HG02759 (cell line): ENCODE results near the gene SOCS2.
A peak's percentile ranks its signal among the peaks of the same experiment; 100 is the strongest.
"Not testable (repeated sequence)": the region's sequence is repeated elsewhere in the genome, so short reads cannot be mapped to it uniquely, and the experiment has no call there.

Experiments
- ATAC-seq: cut with Tn5 transposase; IDR thresholded peaks from one replicate; pipeline ENCODE4 v1.9.1; 2021; ENCODE audit warnings: mild to moderate bottlenecking, moderate library complexity; ENCODE audit not compliant: unreplicated experiment

Gene SOCS2

DNA sequence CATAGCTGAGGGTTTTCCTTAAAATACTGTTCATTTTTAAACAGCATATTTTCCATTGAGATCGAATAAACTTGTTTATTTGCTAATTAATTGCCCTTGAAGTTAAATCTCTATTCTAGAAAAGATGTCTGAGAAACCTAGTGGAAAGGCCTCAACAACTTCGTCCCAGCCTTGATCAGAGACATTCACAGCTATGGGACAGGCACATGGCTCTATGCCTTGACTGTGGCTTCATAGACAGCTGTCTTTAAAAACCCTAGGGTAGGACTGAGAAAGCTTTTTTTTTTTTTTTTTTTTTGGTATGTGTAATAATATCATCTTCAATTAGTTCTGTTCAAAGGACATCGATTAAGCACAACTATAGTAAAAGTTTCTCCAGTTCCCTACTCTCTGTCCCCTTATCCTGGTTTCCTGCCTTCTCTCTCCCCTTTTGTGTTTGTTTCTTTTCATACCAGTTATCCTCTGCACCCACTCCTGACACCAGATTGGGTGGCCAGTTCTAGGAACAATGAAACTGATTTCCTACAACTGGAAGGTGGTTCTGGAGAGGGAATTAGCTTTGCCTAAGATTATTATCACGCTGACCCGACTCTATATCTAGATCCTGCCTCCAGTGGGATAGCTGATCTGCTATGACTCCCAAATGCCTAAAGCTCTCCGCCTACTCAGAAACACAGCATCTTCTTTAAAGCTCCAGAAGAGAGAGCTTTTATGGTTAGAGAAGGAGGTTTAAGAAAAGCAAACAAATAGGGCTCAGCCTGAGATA lies 20.3 kb downstream of the SOCS2 start:
- ATAC-seq, result no peak

DNA sequence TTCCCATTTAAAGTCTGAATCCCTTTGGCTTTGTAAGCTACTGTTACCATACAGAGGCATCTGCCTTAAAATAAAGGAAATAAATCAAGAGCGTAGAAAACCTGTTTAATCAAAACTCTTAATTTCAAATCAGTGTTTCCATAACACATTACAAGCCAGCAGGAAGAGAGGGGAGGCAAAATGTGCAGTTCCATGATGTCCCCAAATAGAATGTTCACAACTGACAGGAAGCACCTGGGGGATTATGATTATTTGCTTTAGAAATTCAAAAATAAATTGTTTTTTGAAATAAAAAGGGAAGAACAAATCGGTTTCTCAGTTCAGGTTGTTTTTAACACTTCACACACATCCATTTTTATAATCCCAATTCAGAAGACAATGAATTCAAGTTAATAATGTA lies 21.4 kb downstream of the SOCS2 start:
- ATAC-seq, result no peak

DNA sequence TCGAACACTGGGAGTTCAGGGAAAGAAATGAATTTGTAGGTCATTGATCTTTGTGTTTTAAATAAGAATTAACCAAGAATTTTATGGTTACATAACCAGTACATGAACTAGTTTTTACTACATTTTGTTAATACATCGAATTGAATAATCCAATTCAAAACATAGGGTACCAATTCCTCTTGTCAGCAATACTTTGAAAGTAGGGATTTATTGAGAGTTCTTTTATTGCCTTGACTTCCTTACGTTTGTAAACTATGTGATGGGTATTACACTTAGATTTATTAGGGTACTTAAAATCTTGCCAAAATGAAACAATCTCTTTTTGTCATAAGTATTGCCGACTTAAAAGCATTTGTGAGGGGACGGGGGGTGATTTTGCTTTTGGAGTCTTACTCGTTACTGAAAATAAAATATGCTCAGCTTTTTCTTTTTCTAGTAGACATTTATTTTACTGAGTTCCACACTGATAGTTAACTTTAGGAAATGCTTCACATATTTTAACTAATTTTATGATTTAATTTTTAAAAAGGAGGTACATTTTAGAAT lies 22.4 kb downstream of the SOCS2 start:
- ATAC-seq, result no peak

DNA sequence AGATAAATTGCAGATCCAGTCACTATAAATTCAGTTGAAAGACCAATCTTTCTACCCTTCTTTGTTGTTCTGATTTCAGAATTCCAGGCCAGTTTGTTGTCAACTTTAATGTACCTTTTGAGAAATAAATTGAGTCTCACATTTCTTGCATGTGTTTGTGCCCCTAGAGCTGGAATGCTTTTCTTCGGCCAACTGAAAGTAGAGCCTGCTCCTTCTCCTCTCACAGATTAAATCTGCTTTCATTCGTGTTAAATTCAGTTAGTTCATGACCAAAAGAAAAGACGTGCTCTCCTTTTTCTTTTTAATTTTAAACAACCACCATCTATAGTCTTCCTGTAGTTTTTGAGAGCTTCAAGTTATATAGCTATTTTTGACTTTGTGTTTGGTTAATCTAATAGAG lies 22.9 kb downstream of the SOCS2 start:
- ATAC-seq, result no peak

DNA sequence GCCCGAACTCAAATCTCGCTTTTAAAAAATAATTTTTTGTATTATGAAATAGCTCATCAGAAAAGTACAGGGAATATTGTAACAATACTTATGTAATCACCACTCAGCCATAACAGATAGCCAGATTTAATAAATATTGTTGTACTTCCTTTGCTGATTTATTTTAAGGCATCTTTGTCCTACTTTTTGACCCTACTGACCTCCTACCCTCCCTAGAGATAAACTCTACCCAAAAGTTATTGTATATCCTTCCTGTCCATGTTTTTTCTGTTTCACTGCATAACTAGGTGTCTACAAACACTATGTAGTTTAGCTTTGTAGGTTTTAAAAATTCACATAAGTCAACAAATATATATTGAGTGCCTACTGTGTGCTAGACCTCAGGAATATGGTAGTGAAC lies 25.1 kb downstream of the SOCS2 start:
- ATAC-seq, result no peak

DNA sequence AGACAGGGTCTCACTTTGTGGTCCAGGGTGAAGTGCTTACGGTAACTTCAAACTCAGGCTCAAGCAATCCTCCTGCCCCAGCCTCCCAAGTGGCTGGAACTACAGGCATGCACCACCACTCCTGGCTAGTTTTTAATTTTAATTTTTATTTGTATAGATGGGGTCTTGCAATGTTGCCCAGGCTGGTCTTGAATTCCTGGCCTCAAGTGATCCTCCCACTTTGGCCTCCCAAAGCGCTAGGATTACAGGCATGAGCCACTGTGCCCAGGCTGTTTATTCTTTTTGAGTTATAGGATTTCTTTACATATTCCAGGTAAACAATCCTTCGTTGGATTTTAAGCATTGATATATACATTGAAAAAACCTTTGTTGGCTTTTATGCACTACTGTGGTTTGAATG lies 26.7 kb downstream of the SOCS2 start:
- no peak for ATAC-seq

DNA sequence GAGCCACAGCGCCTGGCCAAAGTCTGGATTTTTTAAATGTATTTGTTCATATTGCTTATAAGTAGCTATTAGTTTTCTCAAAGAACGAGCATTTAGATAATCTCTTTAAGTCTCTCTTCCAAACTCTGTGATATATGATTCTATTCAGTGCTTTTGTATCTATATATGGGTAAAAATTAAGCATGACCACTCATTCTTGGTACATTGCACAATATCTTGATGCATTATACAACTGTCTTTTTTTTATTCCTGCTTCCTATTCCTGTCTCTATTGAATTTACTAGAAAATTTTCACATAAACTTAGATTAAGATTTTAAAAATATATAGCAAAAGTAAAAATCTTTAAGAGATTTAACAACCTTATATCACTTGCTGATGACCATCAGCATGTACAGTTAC lies 29.1 kb downstream of the SOCS2 start:
- ATAC-seq, result no peak

DNA sequence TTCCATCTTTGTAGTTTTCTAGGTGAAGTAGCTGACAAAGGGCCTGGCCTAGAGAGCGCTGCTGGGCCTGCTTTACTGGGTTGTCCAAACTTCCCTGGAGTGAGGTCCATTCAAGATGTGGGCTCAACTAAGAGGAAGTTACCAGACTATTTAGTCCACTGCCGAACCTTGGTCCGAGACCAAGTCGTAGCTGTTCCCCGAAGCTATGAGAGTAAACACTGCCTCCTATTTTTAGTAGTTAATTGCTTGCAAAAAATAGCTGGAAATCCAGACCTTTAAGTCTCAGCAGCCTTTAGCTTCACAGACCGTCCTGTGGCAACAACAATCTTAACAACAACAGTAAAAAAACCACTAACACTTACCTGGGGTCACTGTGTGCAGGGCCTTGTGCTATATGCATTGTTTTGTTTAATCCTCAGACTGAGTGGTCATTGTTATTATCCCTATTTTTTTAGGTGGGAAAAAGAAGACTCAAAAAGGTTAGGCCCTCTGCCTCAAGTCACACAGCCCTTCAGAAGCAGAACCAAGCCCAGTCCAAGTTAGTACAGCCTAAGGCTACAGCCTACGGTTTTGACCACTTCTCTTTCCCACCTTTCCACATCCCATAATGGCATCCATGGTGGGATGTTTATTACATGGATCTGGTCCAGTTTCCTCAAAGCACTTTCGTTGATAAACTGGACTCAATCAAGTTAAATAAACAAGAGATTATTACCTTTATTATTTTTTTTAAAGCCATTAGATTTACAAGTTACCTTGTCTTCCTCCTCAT lies 30.6 kb downstream of the SOCS2 start:
- ATAC-seq, result no peak

DNA sequence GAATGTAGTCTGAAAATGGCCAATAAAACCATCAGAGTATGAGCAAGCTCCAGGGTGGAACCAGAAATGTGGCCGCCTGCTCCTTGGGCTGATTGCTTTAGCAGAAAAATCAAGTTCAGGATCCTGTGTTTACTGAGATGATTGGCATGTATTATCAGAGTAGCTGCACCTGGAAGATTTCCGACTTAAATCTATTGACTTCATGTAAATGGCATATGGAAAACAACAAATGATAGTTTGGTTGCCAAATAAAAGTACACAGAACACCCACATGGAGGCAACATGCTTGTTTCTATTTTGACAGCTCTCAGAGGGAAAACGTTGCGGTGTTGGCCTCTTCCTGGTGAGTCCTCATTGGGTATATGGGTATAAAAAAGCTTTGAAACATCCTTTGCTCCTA lies 31.3 kb downstream of the SOCS2 start:
- no peak for ATAC-seq

DNA sequence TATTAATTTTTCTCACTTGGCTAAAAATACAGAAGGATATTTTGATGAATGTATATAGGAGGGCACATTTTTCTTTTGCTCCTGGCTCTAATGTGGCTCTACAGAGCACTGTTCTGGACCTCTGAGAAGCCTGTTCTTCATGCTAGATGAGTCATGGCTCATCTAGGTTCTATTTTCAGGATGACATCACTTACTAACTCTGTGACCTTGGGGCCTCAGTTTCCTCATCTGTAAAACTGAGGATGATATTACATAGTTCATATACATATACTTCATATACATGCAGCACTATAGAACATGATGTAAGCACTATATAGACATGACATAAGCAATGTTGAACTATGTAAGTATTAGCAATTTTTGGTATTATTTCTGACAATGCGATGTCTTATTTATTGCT lies 35.8 kb downstream of the SOCS2 start:
- ATAC-seq, result no peak

DNA sequence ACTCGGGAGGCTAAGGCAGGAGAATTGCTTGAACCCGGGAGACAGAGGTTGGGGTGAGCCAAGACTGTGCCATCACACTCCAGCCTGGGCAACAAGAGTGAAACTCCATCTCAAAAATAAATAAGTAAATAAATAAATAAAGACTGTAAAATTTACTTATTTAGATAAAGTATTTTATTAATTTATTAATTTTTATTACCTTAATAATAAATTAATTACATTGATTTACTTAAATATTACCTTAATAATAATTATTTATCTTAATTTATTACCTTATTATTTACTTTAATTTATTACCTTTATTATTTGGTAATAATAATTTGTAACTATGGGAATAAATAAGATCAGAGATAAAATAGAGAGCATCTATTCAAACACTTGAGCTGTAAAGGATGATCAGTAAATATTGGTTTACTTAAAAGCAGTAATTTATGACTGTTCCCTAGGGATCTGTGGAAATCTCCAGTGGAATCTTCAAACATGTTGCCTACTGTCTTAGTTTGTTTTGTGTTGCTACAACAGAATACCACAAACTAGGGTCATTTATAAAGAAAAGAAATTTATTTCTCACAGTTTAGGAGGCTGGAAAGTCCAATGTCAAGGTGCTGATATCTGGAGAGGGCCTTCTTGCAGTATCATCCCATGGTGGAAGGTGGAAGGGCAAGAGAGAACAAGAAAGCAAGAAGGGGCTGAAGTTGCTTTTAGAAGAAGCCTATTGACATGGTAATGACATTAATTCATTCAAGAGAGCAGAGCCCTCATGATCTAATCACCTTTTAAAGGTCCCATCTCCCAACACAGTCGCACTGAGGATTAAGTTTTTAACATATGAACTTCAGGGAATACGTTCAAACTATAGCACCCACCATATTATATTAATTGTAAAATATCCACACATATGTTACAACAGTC lies 37.1 kb downstream of the SOCS2 start:
- ATAC-seq, result no peak

DNA sequence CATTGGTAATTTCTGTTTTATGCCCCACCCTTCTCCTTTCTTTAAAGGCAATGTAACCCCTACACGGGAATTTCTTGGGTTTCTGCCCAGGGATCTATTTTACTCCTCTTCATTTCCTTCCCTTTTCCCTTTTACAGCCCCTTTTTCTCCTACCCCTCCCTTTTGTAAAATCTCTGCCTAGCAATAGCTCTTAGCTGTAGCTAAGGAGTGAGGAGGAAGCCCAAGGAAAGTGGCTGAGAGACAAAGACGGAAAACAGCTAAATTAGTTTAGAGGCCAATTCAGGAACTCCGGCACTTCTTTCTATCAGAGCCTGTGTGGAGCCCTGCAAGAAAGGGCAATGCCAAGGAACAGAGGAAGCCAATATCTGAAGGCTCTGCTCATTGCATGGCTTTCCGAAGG lies 40.3 kb downstream of the SOCS2 start:
- ATAC-seq, result no peak

DNA sequence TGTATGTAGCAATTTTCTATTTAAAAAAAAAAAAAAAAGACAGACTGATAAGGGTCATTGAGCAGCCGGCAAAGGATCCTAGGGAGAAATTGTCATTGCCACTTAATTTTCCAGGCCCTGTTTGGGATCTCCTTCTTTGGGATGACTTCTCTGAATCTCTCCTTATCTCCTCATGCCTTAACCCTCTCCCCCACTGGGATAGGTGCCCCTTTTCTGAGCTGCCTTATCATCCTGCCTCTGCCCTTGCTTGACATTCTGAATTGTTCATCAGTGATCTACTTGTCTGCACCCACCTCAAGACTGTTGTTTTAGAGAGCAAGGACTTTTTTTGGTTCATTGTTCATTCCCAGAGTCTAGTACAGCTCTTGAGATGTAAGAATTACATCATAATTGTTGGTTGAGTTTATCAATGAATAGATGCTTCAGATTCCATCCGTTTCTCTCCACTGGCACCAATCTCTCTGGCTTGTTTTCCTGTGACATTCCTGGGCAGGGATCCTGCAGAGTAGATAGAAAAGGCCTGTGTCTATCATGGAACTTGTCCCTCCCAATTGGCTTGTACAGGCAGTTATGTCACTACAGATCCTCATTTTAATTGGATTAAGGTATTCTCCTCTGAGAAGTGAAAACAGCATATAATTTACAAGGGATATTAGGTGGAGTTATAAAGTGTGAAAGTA lies 42.6 kb downstream of the SOCS2 start:
- ATAC-seq, result no peak

DNA sequence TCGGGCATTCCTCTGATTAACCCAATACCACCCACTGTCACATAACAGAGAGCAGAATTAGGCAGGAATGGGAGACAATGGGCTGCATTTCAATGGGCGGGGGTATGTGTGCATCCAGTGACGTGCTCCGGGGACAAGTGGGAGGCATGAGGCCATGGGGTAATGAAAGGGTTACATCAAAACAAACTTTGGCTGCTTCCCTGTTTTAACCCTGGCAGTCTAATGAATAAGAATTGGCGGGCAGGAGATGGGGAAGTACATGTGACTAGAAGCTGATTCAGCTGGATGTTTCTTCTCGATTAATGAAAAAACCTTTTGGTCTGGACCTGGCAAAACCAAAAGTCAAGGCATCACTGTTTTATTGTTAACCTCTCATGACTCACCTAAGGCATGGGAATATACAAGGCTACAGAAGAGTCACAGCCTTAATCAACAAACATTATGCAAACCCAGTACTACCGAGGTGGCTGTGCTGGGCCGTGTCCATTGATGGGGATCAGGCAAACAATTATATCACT lies 44.2 kb downstream of the SOCS2 start:
- ATAC-seq, result no peak

DNA sequence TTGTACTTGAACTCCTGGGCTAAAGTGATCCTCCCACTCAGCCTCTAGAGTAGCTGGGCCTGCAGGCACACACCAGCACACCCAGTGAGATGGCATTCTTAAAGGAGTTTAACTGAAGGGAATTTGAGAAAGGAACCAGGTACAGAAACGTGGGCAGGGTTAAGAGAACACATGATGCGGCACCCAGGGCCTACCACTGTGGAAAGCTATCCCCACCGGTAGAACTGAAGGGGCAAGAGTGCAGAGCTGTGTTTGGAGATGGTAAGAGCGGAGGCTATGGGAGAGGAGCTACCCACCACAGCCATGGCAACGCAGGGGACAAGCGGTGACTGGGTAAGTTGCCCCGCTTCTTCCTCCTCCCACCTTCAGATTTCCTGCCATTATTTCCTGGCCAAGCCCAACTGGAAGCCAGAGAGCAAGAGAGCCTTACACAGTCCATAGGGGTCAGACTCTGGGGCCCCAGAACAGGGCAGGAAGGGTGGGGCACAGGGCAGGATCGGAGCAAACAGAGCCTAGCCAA lies 46.5 kb downstream of the SOCS2 start:
- no peak for ATAC-seq

DNA sequence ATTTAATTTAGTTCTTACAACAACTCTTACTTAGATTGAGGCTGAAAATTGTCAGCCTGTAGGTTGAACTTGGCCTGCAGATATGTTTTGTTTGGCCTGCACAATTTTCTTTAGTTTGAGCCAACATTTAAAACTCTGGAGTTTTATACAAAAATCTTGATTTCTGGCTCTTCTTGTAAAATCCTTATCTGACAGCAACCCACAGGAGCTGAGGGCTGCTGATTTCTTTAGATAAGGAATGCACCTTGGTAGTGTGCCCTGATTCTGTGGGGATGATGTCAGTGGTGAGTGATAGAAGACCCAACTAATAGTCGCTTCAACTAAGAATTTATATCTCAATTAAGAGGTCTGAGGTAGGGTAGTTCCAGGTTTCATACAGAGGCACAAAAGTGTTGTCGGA lies 49.5 kb downstream of the SOCS2 start:
- ATAC-seq, result no peak

DNA sequence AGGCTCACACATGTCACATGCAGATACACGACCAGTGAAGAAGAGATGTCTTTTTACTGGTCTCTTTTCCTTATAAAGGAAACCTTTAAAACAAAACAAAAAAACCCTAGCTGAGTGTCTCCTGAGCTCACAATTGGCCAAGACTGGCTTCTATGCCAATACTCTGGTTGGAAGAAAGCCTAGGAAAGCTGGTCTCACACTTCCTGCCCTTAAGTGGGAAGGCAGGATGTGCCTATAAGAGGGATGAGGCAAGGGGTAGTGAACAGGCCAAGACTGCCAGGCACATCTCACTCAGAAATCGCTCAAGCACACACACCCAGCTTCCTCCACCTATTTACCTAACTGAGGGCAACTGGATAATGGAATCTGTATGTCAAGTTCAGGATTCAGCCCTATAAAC lies 50.0 kb downstream of the SOCS2 start:
- no peak for ATAC-seq

DNA sequence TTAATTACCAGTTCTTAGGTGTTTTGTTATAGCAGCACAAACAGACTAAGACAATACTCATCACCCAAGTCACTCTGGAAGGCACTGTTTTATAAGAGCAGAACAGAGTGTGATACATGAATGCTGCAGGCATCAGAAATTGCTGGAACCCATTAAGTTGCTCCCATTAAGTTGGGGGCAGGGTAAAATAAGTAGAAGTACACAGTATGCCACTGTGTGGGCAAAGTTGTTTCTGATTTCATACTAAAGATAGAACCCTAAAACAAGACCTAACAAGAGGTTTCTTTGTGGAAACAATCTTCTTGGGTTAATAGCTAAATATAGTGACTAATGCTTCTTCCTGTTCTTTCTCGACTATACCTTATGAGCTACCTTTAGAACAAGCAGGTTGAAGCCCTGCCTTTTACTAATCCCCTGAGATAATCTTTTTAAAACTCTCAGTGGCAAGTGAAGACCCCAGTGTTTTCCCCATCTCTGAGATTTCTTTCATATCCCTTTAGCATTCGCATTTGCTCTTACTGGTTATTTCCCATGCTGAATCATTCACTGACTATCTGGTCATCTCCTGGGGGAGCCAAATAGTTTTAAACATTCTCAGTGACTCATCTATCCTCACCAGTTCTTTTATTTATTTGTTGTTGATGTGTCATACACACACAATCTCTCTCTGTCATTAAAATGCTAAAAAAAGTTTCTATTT lies 52.3 kb downstream of the SOCS2 start:
- ATAC-seq, result peak; percentile 83

DNA sequence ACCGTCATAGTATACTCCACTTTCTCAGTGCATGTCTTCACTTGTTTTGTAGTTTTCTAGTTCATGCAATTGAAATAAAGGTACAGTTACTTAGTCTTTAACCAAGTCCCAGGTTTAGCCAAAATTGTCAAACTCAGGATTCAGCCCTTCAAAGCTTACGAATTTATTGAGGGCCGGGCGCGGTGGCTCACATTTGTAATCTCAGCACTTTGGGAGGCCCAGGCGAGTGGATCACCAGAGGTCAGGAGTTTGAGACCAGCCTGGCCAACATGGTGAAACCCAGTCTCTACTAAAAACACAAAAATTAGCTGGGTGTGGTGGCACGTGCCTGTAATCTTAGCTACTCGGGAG lies 52.8 kb downstream of the SOCS2 start:
- not testable (repeated sequence) for ATAC-seq

DNA sequence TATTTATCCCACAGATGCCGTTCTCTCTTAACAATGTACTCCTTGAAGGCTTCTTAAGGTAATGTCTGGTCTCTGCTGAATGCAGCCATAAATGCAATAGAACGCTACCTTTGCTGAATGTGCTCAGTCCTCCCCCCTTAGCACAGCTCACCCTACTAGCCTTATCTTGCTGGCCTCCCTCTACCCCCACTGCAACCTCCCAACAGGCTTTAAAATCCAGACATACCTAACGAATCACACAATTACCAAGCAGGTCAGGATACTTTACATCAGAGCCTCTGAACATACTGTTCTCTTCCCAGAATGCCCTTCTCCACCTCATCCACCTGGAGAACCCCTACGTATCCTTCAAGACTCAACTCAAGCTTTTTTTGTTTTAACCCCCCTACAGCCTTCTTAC lies 53.7 kb downstream of the SOCS2 start:
- no peak for ATAC-seq
